NCI-H1048 (cell line): ENCODE results near the gene HMGB2.

Source experiments
- DNase-seq: peaks from one replicate; lab custom pipeline; 2025; lab: John Stamatoyannopoulos, UW

HMGB2 gene

DNA sequence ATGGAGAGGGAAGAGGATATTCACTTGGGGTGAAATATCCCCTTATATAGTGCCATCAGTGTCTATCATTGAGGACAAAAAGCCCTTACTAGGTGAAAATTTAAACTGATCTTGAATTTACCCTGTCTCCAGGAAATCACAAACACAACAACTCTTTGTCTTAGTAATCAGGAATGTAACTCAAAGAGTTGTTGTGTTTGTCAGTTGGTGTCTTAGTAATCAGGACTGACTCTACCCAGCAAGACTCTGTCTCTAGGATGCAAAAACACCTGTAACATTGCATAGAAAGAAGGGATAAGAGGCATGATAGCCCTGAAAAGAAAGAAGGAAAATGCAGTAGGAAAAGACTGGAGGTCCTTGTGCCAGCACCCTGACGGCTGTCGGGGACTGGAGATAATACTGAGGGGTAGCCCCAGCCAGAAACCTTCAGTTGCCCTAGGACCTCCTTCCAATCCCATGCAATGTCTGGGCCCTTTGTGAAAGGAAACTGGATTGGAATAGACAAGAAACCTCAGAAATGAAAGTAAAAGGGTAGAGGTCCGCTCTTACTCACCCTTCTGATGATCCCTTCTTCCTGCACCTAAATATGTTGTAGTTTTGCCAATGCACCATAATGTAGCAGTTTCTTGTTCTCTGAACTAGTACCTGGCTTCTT is 45.3 kb downstream of the HMGB2 start:
- no peak for DNase-seq

DNA sequence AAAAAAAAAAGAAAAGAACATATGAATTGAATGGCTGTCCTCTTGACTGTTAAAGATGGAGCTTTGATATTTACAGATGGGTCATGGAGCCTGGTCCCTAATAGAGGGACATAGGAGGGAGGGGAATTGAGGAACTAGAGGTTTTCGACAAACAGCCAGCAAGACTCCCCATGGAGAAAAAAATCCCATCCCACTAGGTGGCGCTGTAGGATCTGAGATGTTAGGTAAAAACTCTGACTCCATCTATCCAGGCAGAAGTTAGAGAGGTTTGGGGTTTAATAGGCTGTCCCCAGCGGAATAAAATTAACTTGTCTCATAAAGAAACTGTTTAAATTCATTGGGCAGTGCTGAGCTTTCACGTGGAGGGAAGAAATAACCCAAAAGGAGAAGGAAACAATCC is 45.9 kb downstream of the HMGB2 start:
- DNase-seq = peak; percentile 2

DNA sequence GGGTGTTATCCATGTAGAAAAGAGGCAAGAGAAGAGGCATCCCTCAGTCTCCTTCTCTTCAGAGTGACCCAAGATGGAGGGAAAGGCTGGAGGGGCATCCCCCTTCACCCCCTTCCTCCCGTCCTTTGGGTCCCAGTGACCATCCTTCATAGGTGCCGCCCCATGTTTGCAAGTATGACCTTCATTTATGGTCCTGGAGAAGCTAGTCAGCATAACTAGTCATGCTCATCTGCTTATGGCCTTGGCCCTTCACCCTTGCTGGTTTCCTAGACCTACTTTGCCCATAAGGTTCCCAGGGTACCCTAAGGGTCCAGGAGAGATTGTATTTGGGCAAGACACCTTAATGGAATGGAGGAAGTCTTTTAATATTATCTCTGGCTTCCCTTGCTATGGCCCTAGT is 46.7 kb downstream of the HMGB2 start:
- DNase-seq = no peak

DNA sequence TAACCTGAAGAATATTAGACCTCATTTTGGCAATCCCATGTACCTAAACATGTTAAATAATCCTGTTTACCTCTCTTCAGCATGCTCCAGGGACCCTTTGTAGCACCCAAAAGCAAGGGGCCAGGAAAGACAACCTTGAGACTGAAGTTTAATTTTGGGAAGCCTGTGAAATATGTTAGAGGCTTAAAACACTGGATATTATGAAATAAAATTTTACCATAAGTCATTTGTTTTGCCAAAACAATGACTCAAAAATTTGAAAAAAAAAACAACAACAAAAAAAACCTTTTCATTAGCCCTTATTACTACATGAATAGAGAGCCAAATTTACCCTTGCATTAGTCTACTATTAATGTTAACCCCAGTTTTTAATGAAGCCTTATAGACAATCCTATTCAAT is 49.7 kb downstream of the HMGB2 start:
- no peak for DNase-seq

DNA sequence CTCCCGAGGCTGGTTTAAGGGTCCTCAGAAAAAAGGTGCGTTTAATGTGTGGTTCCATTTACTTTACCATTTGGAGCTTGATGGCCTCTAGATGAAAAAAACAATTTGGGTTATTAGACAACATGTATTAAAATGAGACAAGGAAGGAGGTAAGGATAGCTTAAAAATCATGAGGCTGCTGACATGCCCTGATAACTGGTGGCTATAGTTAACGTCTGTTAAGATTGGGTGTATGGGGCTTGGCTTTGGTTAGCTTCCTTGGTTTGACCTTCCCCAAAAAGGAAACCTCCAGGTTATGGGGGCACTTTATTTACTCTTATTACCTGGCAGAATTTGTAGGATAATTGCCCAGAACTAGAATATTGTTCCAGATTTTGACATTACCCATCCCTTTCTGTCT is 51.5 kb downstream of the HMGB2 start:
- DNase-seq = no peak

DNA sequence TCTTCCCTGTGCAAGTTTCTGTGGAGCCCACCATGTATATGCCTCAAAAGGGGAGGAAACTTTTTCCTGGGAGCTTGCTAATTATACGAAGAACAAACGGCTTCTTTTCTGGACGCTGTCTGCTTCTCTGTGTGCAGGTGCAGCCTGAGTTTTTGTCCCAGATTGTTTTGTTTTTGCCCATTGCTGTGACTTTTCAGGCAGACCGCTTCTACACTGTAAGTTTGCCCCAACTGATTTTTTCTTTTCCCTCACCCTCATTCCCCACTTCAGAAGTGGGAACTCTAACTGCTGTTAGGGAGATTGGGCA is 51.9 kb downstream of the HMGB2 start:
- no peak for DNase-seq

DNA sequence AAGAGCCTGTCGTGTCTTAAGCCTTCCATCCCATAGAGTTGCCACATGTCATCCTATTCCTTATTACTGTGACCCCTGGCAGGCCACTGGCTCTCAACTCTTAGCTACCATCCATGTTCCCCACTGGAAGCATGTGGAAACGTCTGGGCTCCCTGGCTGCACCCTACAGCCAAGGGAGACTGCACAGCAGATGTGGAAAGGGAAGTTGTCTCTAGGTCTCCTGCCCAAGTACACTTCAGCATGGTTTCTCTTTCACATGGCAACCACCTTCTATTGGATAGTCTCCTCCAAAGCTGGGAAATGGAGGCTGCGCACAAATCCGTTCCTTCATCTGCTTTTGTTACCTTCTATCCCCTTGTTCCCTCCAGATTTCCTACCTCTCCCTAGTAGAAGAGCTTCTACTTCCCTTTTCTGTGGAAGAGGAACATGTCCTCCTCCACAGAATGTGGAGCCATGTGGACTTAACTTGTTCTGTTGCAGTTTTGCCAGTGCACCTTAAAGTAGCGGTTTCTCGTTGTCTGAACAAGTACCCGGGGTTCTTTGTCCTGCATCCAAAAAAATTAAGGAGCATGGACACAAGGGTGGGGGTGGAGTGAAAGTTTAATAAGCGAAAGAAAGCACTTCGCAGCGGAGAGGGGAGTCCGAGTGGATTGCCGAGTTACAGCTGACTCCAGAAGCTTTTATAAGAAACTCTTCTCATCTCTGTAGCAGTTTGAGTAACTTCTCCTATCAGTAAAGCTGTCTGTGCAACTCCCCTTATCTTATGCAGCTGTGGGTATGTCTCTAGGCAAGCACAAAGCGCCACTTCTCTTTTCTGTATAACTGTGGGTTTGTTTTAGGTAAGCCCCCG is 52.5 kb downstream of the HMGB2 start:
- DNase-seq = no peak
